GM06990 (cell line): ENCODE data around the gene TNS2.

Experiments
- DNase-seq: peaks from one replicate; pipeline ENCODE4 v3.0.0-alpha.2; 2011; ENCODE audit not compliant: insufficient read length; ENCODE audit errors: extremely low read depth
- H3K27me3 ChIP-seq: replicated peaks from 2 replicates; pipeline ENCODE4 v1.6.0; 2011; ENCODE audit warnings: low read length; ENCODE audit not compliant: control insufficient read depth, insufficient read depth
- H3K36me3 ChIP-seq: 2 replicates; pipeline ENCODE4 v1.5.1; 2011; ENCODE audit warnings: low read length; ENCODE audit not compliant: control insufficient read depth, insufficient read depth
- H3K4me3 ChIP-seq: replicated peaks from 2 replicates; pipeline ENCODE4 v1.5.1; 2011; ENCODE audit warnings: low read depth, mild to moderate bottlenecking, control low read depth, low read length
- CTCF ChIP-seq: IDR thresholded peaks from 2 replicates; pipeline ENCODE4 v1.5.1; 2011; ENCODE audit warnings: low read length, control low read depth, mild to moderate bottlenecking, inconsistent platforms; ENCODE audit not compliant: insufficient read depth, poor library complexity, severe bottlenecking

The TNS2 gene

GRCh38 chr12:53071591-53072551 is 22.0 kb downstream of the TNS2 start:
- no peak for DNase-seq
- H3K4me3 ChIP-seq: no peak overlapping the region
- no peak for TF ChIP-seq CTCF
- H3K27me3 ChIP-seq: no peaks in the 10 kb centered on the region
- peaks cover 22% of the 10 kb centered on the region for H3K36me3 ChIP-seq

GRCh38 chr12:53073881-53074280 is 24.0 kb downstream of the TNS2 start:
- H3K4me3 ChIP-seq: no peak overlapping the region
- TF ChIP-seq CTCF: no peak
- no peak for DNase-seq
- H3K27me3 ChIP-seq: no peaks in the 10 kb centered on the region
- peaks cover 22% of the 10 kb centered on the region for H3K36me3 ChIP-seq

- Histone ChIP-seq H3K4me3 (no peak overlapping the region), H3K27me3 (no peaks in the 10 kb centered on the region), H3K36me3 (peaks cover 22% of the 10 kb centered on the region)
- TF ChIP-seq CTCF: no peak
- no peak for DNase-seq
These were observed 24.6 kb downstream of the TNS2 start for GRCh38 chr12:53074283-53074998.

- TF ChIP-seq CTCF: no peak
- no peak for DNase-seq
- H3K36me3 ChIP-seq: peaks cover 22% of the 10 kb centered on the region
These were observed 25.1 kb downstream of the TNS2 start for GRCh38 chr12:53074999-53075370.

GRCh38 chr12:53076461-53076860 is 26.6 kb downstream of the TNS2 start:
- no peak for DNase-seq
- peaks cover 20% of the 10 kb centered on the region for H3K36me3 ChIP-seq
- no peak for TF ChIP-seq CTCF
- H3K4me3 ChIP-seq: no peak overlapping the region
- no peaks in the 10 kb centered on the region for H3K27me3 ChIP-seq

More at GRCh38 chr12:53074999-53075370, 25.1 kb downstream of the TNS2 start:
- no peaks in the 10 kb centered on the region for H3K27me3 ChIP-seq
- H3K4me3 ChIP-seq: no peak overlapping the region
